ENCODE results near the gene NUDT15. TPM values are rescaled to one million over a fixed set of nuclear protein-coding genes. Genes with fewer than 3 reads are reported as not detected.

Gene NUDT15
- polyA plus RNA-seq, 1 donor from 2014 or later: 23.0 TPM

GRCh38 chr13:47990920-47991466, 46.5 kb upstream of the NUDT15 start:
- H3K27ac ChIP-seq (ENCODE audit: low read length): no peak overlapping the region
- no peaks in the 10 kb centered on the region for H4K20me1 ChIP-seq (ENCODE audit: insufficient read depth)
- H3K36me3 ChIP-seq (ENCODE audit: insufficient read depth, low read length): peaks cover 7% of the 10 kb centered on the region
- peaks cover 19% of the 10 kb centered on the region for H3K79me2 ChIP-seq (replicated peaks; ENCODE audit: insufficient read depth, low read length)
- no peak overlapping the region for H3K9ac ChIP-seq (ENCODE audit: low read length)
- no peaks in the 10 kb centered on the region for H3K9me2 ChIP-seq (ENCODE audit: insufficient read depth, low read length)
- TF ChIP-seq MXI1 (conservative IDR thresholded peaks at IDR 0.05; ENCODE audit: poor library complexity, severe bottlenecking) (no peak), TAF1 (IDR thresholded peaks at IDR 0.05; ENCODE audit: low read depth) (no peak), REST (IDR thresholded peaks at IDR 0.05; ENCODE audit: borderline replicate concordance) (no peak), SMC3 (conservative IDR thresholded peaks at IDR 0.05; ENCODE audit: poor library complexity) (no peak), POLR2AphosphoS5 (IDR thresholded peaks at IDR 0.05) (no peak), EP300 (conservative IDR thresholded peaks at IDR 0.05; ENCODE audit: poor library complexity, severe bottlenecking) (no peak), CTCF (IDR thresholded peaks at IDR 0.05; ENCODE audit: poor library complexity, severe bottlenecking) (no peak), RAD21 (conservative IDR thresholded peaks at IDR 0.05) (no peak), EZH2 (IDR thresholded peaks at IDR 0.05; ENCODE audit: borderline replicate concordance, insufficient read depth, low read length, poor library complexity, severe bottlenecking) (no peak)
- H3K9me3 ChIP-seq (ENCODE audit: low read length): no peaks in the 10 kb centered on the region
- no peak overlapping the region for H3K4me2 ChIP-seq (ENCODE audit: low read length)
- H3K27me3 ChIP-seq (ENCODE audit: insufficient read depth, low read depth, low read length): no peaks in the 10 kb centered on the region
- no peak overlapping the region for H2AFZ ChIP-seq (ENCODE audit: low read depth, low read length)
- no peaks in the 10 kb centered on the region for H3F3A ChIP-seq (ENCODE audit: insufficient read depth, low read length, poor library complexity, severe bottlenecking)
- no peak overlapping the region for H3K4me3 ChIP-seq (ENCODE audit: low read length)

DNA sequence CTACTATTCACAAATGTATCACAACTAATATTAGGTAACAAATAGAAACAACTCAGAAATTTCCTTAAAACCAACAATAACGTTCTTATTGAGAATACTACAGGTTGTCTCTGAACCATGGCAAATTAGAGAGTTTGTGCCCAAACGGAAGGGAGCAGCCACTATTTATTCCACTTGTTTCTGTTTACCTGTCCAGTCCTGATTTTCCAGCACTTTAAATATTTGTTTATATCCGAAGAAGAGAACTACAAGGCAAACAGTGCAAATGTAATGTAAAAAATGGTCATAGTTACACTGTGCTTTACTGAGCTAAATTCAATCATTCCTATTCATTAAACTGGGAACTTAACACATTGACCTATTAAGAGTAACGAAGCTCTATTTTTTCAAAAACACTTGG, 45.7 kb upstream of the NUDT15 start:
- Histone ChIP-seq H3F3A (ENCODE audit: insufficient read depth, low read length, poor library complexity, severe bottlenecking) (no peaks in the 10 kb centered on the region), H3K9me2 (ENCODE audit: insufficient read depth, low read length) (no peaks in the 10 kb centered on the region), H3K27me3 (ENCODE audit: insufficient read depth, low read depth, low read length) (no peaks in the 10 kb centered on the region), H3K27ac (ENCODE audit: low read length) (no peak overlapping the region), H3K4me2 (ENCODE audit: low read length) (no peak overlapping the region), H3K4me3 (ENCODE audit: low read length) (no peak overlapping the region), H4K20me1 (ENCODE audit: insufficient read depth) (no peaks in the 10 kb centered on the region), H3K9me3 (ENCODE audit: low read length) (no peaks in the 10 kb centered on the region), H3K36me3 (ENCODE audit: insufficient read depth, low read length) (no peaks in the 10 kb centered on the region), H2AFZ (ENCODE audit: low read depth, low read length) (no peak overlapping the region), H3K79me2 (replicated peaks; ENCODE audit: insufficient read depth, low read length) (peaks cover 24% of the 10 kb centered on the region), H3K9ac (ENCODE audit: low read length) (no peak overlapping the region)
- TF ChIP-seq RAD21 (conservative IDR thresholded peaks at IDR 0.05) (no peak), TAF1 (IDR thresholded peaks at IDR 0.05; ENCODE audit: low read depth) (no peak), SMC3 (conservative IDR thresholded peaks at IDR 0.05; ENCODE audit: poor library complexity) (no peak)
